IMR-90 (cell line): ENCODE measurements around the gene SLC43A2. TPM values are rescaled to one million over a fixed set of nuclear protein-coding genes. Genes with fewer than 3 reads are reported as not detected.
"Not testable (repeated sequence)": the region's sequence is repeated elsewhere in the genome, so short reads cannot be mapped to it uniquely, and the experiment has no call there.

Experiments used
- ATAC-seq: fragments of 200-7000 bp; cut with Tn5 transposase; 2 replicates; pipeline ENCODE4 v1.9.1; 2020; ENCODE audit warnings: low read depth, mild to moderate bottlenecking, moderate library complexity
- BruUV-seq: library from RNA; stranded (reverse); fragments of 400-500 nt; replicated peaks from 2 replicates; lab custom pipeline; 2021; lab: Mats Ljungman, UMichigan
- CTCF ChIA-PET: fragments of 300-600 bp; formaldehyde crosslinking; extraction: SDS; loops from one replicate; lab custom pipeline; 2021; ENCODE audit warnings: antibody characterized with exemption; lab: Yijun Ruan, JAX
- POLR2A ChIA-PET: fragments of 300-600 bp; sonication (Branson Sonifier 250); formaldehyde crosslinking; loops from one replicate; lab custom pipeline; 2022; ENCODE audit warnings: antibody characterized with exemption; ENCODE audit not compliant: unreplicated experiment; lab: Charles Lee
- DNase-seq: peaks from one replicate; pipeline ENCODE4 v3.0.0; 2013
- H2AFZ ChIP-seq: replicated peaks from 2 replicates; pipeline ENCODE3; 2013; ENCODE audit warnings: low read length, mild to moderate bottlenecking; ENCODE audit not compliant: poor library complexity
- H2AK5ac ChIP-seq: 2 replicates; pipeline ENCODE4 v1.6.1; 2013; ENCODE audit warnings: low read depth, low read length, inconsistent platforms
- H2AK9ac ChIP-seq: replicated peaks from 2 replicates; pipeline ENCODE3; 2013; ENCODE audit warnings: mild to moderate bottlenecking, low read depth, low read length, moderate library complexity; ENCODE audit not compliant: poor library complexity
- H2BK120ac ChIP-seq: 2 replicates; pipeline ENCODE4 v1.6.1; 2013; ENCODE audit warnings: low read depth, low read length, inconsistent platforms
- H2BK15ac ChIP-seq: 3 replicates; pipeline ENCODE4 v1.6.1; 2013; ENCODE audit warnings: low read depth, low read length, inconsistent platforms
- H2BK20ac ChIP-seq: 2 replicates; pipeline ENCODE4 v1.6.1; 2013; ENCODE audit warnings: low read depth, mild to moderate bottlenecking, inconsistent platforms, low read length, moderate library complexity
- H2BK5ac ChIP-seq: 2 replicates; pipeline ENCODE4 v1.6.1; 2013; ENCODE audit warnings: mild to moderate bottlenecking, low read depth, low read length, inconsistent platforms; ENCODE audit not compliant: poor library complexity, severe bottlenecking
- H3K14ac ChIP-seq: replicated peaks from 2 replicates; pipeline ENCODE4 v1.6.1; 2013; ENCODE audit warnings: low read depth, low read length, inconsistent platforms
- H3K18ac ChIP-seq: 2 replicates; pipeline ENCODE4 v1.6.1; 2013; ENCODE audit warnings: low read depth, low read length, control low read depth
- H3K23ac ChIP-seq: 2 replicates; pipeline ENCODE4 v1.6.1; 2013; ENCODE audit warnings: low read depth, low read length, inconsistent platforms
- H3K27ac ChIP-seq: 2 replicates; pipeline ENCODE4 v1.5.1; 2013; ENCODE audit warnings: mild to moderate bottlenecking, control low read depth, low read length; ENCODE audit not compliant: insufficient read depth
- H3K27me3 ChIP-seq: 2 replicates; pipeline ENCODE4 v1.6.1; 2013; ENCODE audit warnings: low read length; ENCODE audit not compliant: control insufficient read depth, insufficient read depth
- H3K36me3 ChIP-seq: 2 replicates; pipeline ENCODE4 v1.6.1; 2013; ENCODE audit warnings: low read length, mixed read lengths; ENCODE audit not compliant: control insufficient read depth, insufficient read depth
- H3K4ac ChIP-seq: 2 replicates; pipeline ENCODE4 v1.6.1; 2013; ENCODE audit warnings: low read depth, low read length, inconsistent platforms
- H3K4me1 ChIP-seq: 2 replicates; pipeline ENCODE4 v1.6.1; 2013; ENCODE audit warnings: low read length, mixed read lengths; ENCODE audit not compliant: control insufficient read depth, insufficient read depth
- H3K4me2 ChIP-seq: 2 replicates; pipeline ENCODE4 v1.6.1; 2013; ENCODE audit warnings: low read depth, mild to moderate bottlenecking, control low read depth, low read length, moderate library complexity
- H3K4me3 ChIP-seq: 2 replicates; pipeline ENCODE4 v1.5.1; 2013; ENCODE audit warnings: low read depth, mild to moderate bottlenecking, control low read depth, low read length, moderate library complexity; ENCODE audit not compliant: insufficient read depth
- H3K56ac ChIP-seq: 2 replicates; pipeline ENCODE4 v1.6.1; 2013; ENCODE audit warnings: low read length, inconsistent platforms; ENCODE audit not compliant: insufficient read depth; ENCODE audit errors: extremely low read depth
- H3K79me1 ChIP-seq, 2 experiments: 2 replicates each; pipeline ENCODE4 v1.6.1; 2013; ENCODE audit warnings: low read length in 2 of 2, inconsistent platforms in 1 of 2, low read depth in 1 of 2
- H3K9ac ChIP-seq: 2 replicates; pipeline ENCODE4 v1.6.1; 2013; ENCODE audit warnings: low read depth, low read length, control low read depth
- H3K9me1 ChIP-seq: 2 replicates; pipeline ENCODE4 v1.6.1; 2013; ENCODE audit warnings: low read length, inconsistent platforms; ENCODE audit not compliant: insufficient read depth
- H3K9me3 ChIP-seq: 2 replicates; pipeline ENCODE4 v1.6.1; 2013; ENCODE audit warnings: low read length; ENCODE audit not compliant: control insufficient read depth, insufficient read depth
- H4K20me1 ChIP-seq: 2 replicates; pipeline ENCODE4 v1.6.1; 2013; ENCODE audit warnings: low read length, inconsistent platforms; ENCODE audit not compliant: insufficient read depth
- H4K5ac ChIP-seq: 2 replicates; pipeline ENCODE4 v1.6.1; 2013; ENCODE audit warnings: mild to moderate bottlenecking, low read depth, low read length, control low read depth
- H4K8ac ChIP-seq, 2 experiments: 2 replicates each; pipeline ENCODE4 v1.6.1; 2013; ENCODE audit warnings: low read depth in 2 of 2, low read length in 2 of 2, control low read depth in 1 of 2, inconsistent platforms in 1 of 2
- H4K91ac ChIP-seq: 2 replicates; pipeline ENCODE4 v1.6.1; 2013; ENCODE audit warnings: low read depth, low read length, inconsistent platforms; ENCODE audit not compliant: insufficient read depth
- BHLHE40 ChIP-seq: fragments of 150-350 bp; IDR thresholded peaks from 2 replicates; pipeline ENCODE4 v1.6.1; 2016; ENCODE audit warnings: mild to moderate bottlenecking, low read depth, low read length
- MAFK ChIP-seq: IDR thresholded peaks from 2 replicates; pipeline ENCODE4 v1.6.1; 2012; ENCODE audit warnings: low read depth, low read length, improper control_type of control experiment
- MXI1 ChIP-seq: IDR thresholded peaks from 2 replicates; pipeline ENCODE4 v1.6.1; 2012; ENCODE audit warnings: low read depth, mild to moderate bottlenecking, low read length, moderate library complexity, borderline replicate concordance
- NFE2L2 ChIP-seq: fragments of 150-350 bp; IDR thresholded peaks from 2 replicates; pipeline ENCODE4 v1.6.1; 2016; ENCODE audit warnings: low read depth, mild to moderate bottlenecking, low read length
- RCOR1 ChIP-seq: IDR thresholded peaks from 2 replicates; pipeline ENCODE4 v1.6.1; 2012; ENCODE audit warnings: mild to moderate bottlenecking, low read length, improper control_type of control experiment; ENCODE audit not compliant: insufficient replicate concordance
- SMC3 ChIP-seq: fragments of 150-350 bp; IDR thresholded peaks from 2 replicates; pipeline ENCODE4 v1.6.1; 2016; ENCODE audit warnings: low read depth, mild to moderate bottlenecking, antibody characterized with exemption, low read length, moderate library complexity
- WGBS, 2 experiments: methylation state at CpG; one replicate each; pipeline versions ENCODE4 v1.1.5 to v1.1.7; 2013; ENCODE audit warnings: missing lambda C conversion rate in 2 of 2; ENCODE audit not compliant: insufficient read length in 1 of 2; ENCODE audit errors: extremely low coverage in 2 of 2; 5-methylcytosine and 5-hydroxymethylcytosine counted together
- dilution Hi-C: fragments of 300-500 bp; cut with HindIII; formaldehyde crosslinking; loops from one replicate; pipeline ENCODE4 v1.14.3; 2018; ENCODE audit warnings: low sequenced_read_pairs; ENCODE audit not compliant: unreplicated experiment
- in situ Hi-C: fragments of 300-500 bp; cut with MboI; formaldehyde crosslinking; loops from 3 replicates; pipeline ENCODE4 v1.14.3; 2019; ENCODE audit warnings: low sequenced_read_pairs, inconsistent platforms, mixed read lengths
- intact Hi-C: fragments of 100-400 bp; cut with micrococcal nuclease; formaldehyde crosslinking; loops from 2 replicates; pipeline ENCODE4 v1.10.0; 2022
- polyA plus RNA-seq, 3 experiments: library from polyadenylated mRNA; depleted of rRNA; stranded (reverse); fragments of >200 nt; gene quantifications; 2 replicates each; pipeline ENCODE4 v1.2.3, GENCODE V29; 2012; ENCODE audit warnings: low replicate concordance in 1 of 3
- total RNA-seq: library from RNA; depleted of rRNA; stranded (reverse); fragments of >200 nt; gene quantifications from 2 replicates; pipeline ENCODE4 v1.2.3, GENCODE V29; 2012

Gene SLC43A2
- total and polyA plus RNA-seq, 2 of the 4 experiments (the other 2 are of a cell fraction) = 3.8 to 9.0 TPM

GRCh38 chr17:1529863-1530262 is 98.8 kb downstream of the SLC43A2 start:
- no peak overlapping the region for H4K8ac ChIP-seq
- H3K14ac ChIP-seq = no peak overlapping the region
- no peak overlapping the region for H3K18ac ChIP-seq
- H3K23ac ChIP-seq = no peak overlapping the region
- H2BK15ac ChIP-seq = no peak overlapping the region
- dilution Hi-C loops = no loop called here
- no peak overlapping the region for H2AK5ac ChIP-seq
- H2BK120ac ChIP-seq = no peak overlapping the region
- in situ Hi-C loops = no loop called here
- H4K20me1 ChIP-seq = no peaks in the 10 kb centered on the region; the same call in none of the 2 replicates
- H3K4me2 ChIP-seq = no peak overlapping the region
- H4K5ac ChIP-seq = no peak overlapping the region
- H2BK5ac ChIP-seq = no peak overlapping the region
- H2BK20ac ChIP-seq = no peak overlapping the region
- no peak overlapping the region for H2AFZ ChIP-seq
- H3K9me3 ChIP-seq = no peaks in the 10 kb centered on the region
- no TSS peak for BruUV-seq
- no peak overlapping the region for H3K27ac ChIP-seq
- H2AK9ac ChIP-seq = no peak overlapping the region
- H3K9me1 ChIP-seq = no peaks in the 10 kb centered on the region
- H3K36me3 ChIP-seq = peaks cover 50% of the 10 kb centered on the region
- no peaks in the 10 kb centered on the region for H3K27me3 ChIP-seq
- H3K4me1 ChIP-seq = no peaks in the 10 kb centered on the region
- H4K91ac ChIP-seq = no peak overlapping the region
- no peak overlapping the region for H3K56ac ChIP-seq
- peaks cover 3% of the 10 kb centered on the region in 2 experiments; a peak in 3 of 4 replicates for H3K79me1 ChIP-seq
- H3K9ac ChIP-seq = no peak overlapping the region
- ChIA-PET CTCF (no interaction called here), POLR2A (no interaction called here)
- WGBS, 2 experiments = no CpG with 5 or more reads among the region's 2 CpGs
- intact Hi-C loops = no loop called here
- DNase-seq = no peak
- no peak overlapping the region for H3K4ac ChIP-seq
- no peak overlapping the region for H3K4me3 ChIP-seq
- TF ChIP-seq MAFK (no peak), SMC3 (no peak), NFE2L2 (no peak), RCOR1 (no peak), BHLHE40 (no peak), MXI1 (no peak)
- ATAC-seq = no peak

- H2BK15ac ChIP-seq, H2BK120ac ChIP-seq, H2BK5ac ChIP-seq, H3K9ac ChIP-seq, H3K9me1 ChIP-seq, H3K27me3 ChIP-seq, H4K20me1 ChIP-seq, H3K4me3 ChIP-seq, H3K27ac ChIP-seq, H3K4me1 ChIP-seq, dilution Hi-C loops, H2AK5ac ChIP-seq, H3K4me2 ChIP-seq, H3K79me1 ChIP-seq, H4K91ac ChIP-seq, H4K8ac ChIP-seq, H2BK20ac ChIP-seq, H2AK9ac ChIP-seq, BruUV-seq, H2AFZ ChIP-seq, ATAC-seq, H3K9me3 ChIP-seq, H4K5ac ChIP-seq, H3K4ac ChIP-seq, DNase-seq, intact Hi-C loops, H3K56ac ChIP-seq, H3K23ac ChIP-seq, H3K18ac ChIP-seq, H3K14ac ChIP-seq, in situ Hi-C loops, CTCF ChIA-PET, POLR2A ChIA-PET: not testable (repeated sequence)
- peaks cover 29% of the 10 kb centered on the region for H3K36me3 ChIP-seq
- no CpG with 5 or more reads among the region's 4 CpGs for WGBS, 2 experiments
Measured at GRCh38 chr17:1526876-1527275, 101.8 kb downstream of the SLC43A2 start.
